Adrenal gland (tissue), 12 donors: Measurements from ENCODE around the gene PEX10. TPM values are rescaled to one million over a fixed set of nuclear protein-coding genes. Genes with fewer than 3 reads are reported as not detected.
A peak's percentile ranks its signal among the peaks of the same experiment; 100 is the strongest.

Experiments
- DNase-seq, 7 donors: peaks; one replicate each; pipeline ENCODE4 v3.0.0-alpha.2; 2019 to 2020
- H3K27ac ChIP-seq, 5 donors: fragments of 200-600 bp; sonication (generic) in 4 of 5; 1 replicate in 3 of 5; 2 replicates in 2 of 5; pipeline versions ENCODE4 v1.5.1 to v1.8.0; 2016 to 2020; ENCODE audit warnings: mild to moderate bottlenecking in 1 of 5
- H3K27me3 ChIP-seq: fragments of 200-600 bp; 2 replicates; pipeline ENCODE4 v1.8.0; 2021
- H3K36me3 ChIP-seq, 2 donors: fragments of 200-600 bp; replicated peaks in 1 of 2; 1 replicate in 1 of 2; 2 replicates in 1 of 2; pipeline versions ENCODE4 v1.5.1 to v1.8.0; 2018 to 2022
- H3K4me1 ChIP-seq, 2 donors: fragments of 200-600 bp; replicated peaks in 1 of 2; 1 replicate in 1 of 2; 2 replicates in 1 of 2; pipeline versions ENCODE4 v1.5.1 to v1.8.0; 2018 to 2021
- H3K4me3 ChIP-seq, 4 donors: fragments of 200-600 bp; sonication (generic) in 3 of 4; one replicate each; pipeline ENCODE4 v1.5.1; 2016 to 2018
- H3K9me3 ChIP-seq, 3 donors: fragments of 200-600 bp; sonication (generic) in 1 of 3; replicated peaks in 1 of 3; 1 replicate in 2 of 3; 2 replicates in 1 of 3; pipeline versions ENCODE4 v1.5.1 to v1.8.0; 2016 to 2021
- POLR2A ChIP-seq, 2 donors: fragments of 450-650 bp; IDR thresholded peaks; one replicate each; pipeline ENCODE4 v1.6.1; 2017; ENCODE audit warnings: antibody characterized with exemption in 2 of 2, mild to moderate bottlenecking in 2 of 2, moderate library complexity in 1 of 2
- WGBS, 4 donors: extraction: QIAGEN DNeasy Blood & Tissue Kit in 2 of 4; methylation state at CpG; one replicate each; pipeline versions ENCODE4 v1.1.5 to v1.1.7; 2013 to 2017; 5-methylcytosine and 5-hydroxymethylcytosine counted together
- intact Hi-C, 2 donors: fragments of 100-400 bp; cut with DNase I; formaldehyde crosslinking; loops; one replicate each; pipeline versions ENCODE4 v1.14.1 to v1.15.0; 2022 to 2023
- polyA plus RNA-seq, 3 donors: library from polyadenylated mRNA; stranded (reverse); fragments of 200-250 nt in 2 of 3; fragments of 350-450 nt in 1 of 3; fragmentation: Illumina TruSeq in 1 of 3; extraction: RNeasy Lipid Tissue Mini Kit (QIAGEN cat#74804) in 1 of 3; gene quantifications; one replicate each; pipeline ENCODE4 v1.2.3, GENCODE V29; 2013 to 2014
- total RNA-seq, 9 donors: library from RNA; depleted of rRNA in 4 of 9; stranded (reverse); fragments of >200 nt in 4 of 9; fragments of 120-200 nt in 1 of 9; fragmentation: NEBNext Ultra II Directional in 1 of 9; extraction: Animal tissue kit (Norgen Biotek cat#: 25700) in 1 of 9; gene quantifications; one replicate each; pipeline versions ENCODE4 v1.1.0 to v1.2.4, GENCODE V29; 2013 to 2023
- TF ChIP-seq, protein P1 (sequence below), 6 experiments: fragments of 450-650 bp in 4 of 6; fragments of 200-600 bp in 2 of 6; sonication (generic) in 1 of 6; IDR thresholded peaks; 1 replicate in 5 of 6; 2 replicates in 1 of 6; pipeline versions ENCODE4 v1.5.1 to v1.8.0; 2016 to 2021; ENCODE audit warnings: antibody characterized with exemption in 6 of 6, mild to moderate bottlenecking in 2 of 6, moderate library complexity in 1 of 6
- donor health status: healthy with polysubstance abuse.
- donor health status: Bipolar disorder and iron deficiency.
- donor health status: DM: yes; HTN: yes; CAD: no.
- donor health status: DM: no; HTN: no; CAD: no.
- donor health status: DM: no; HTN: no; CAD: no.
- donor health status: DM: yes; HTN: yes; CAD: no.

PEX10 gene
- total and polyA plus RNA-seq, 12 donors, result 25.3 to 81.5 (median 44.7) TPM

DNA sequence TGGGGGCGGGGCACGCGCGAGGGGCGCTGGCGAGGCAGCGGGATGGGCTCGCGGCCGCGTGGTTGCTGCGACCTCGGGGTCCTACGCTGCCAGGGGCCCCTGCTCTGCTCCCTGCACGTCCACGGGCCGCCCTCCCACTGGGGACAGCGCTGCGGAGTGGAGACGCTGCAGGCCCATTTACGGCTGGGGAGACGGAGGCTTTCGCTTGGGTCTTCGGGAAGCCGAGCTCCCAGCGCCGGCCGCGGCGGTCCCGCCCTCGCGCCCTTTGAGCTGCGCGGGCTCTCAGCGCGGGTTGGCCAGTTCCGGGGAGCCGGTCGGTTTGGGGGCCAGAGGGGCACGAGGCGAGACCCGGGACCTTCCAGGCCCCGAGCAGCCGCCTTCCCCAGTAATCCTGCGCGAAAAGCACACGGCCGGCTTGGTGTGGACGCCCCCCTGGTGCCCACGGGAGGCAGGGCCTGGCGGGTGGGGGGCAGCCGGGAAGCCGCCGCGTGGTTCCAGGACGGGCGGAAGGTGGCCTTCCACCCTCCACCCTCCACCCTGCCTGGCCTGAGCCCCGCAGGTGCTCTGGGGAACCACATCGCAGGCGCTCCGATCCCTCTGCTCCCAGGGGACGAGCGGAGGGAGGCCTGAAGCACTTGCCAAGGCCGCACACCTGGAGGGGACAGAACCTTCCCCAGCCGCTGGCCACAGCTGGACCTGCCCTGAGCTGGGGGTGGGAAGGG, 570 bp upstream of the PEX10 start:
- Histone ChIP-seq H3K4me1 (peaks cover 24 to 41% of the 10 kb centered on the region in 2 donors), H3K4me3 (peak overlapping the region in 3 of 4 donors; percentile 51 to 98 (median 61)), H3K27me3 (peaks cover 14% of the 10 kb centered on the region), H3K9me3 (no peaks in the 10 kb centered on the region), H3K36me3 (peaks cover 0 to 9% of the 10 kb centered on the region in 2 donors), H3K27ac (peak overlapping the region in 4 of 5 donors; percentile 50 to 94 (median 69))
- intact Hi-C loops, result loop anchor here (5.0 to 10.0 kb wide), 2 partner anchors 134 to 232 kb away; no protein-coding TSS in a partner anchor
- WGBS, 4 donors, result 0 to 3% (median 1%) methylated on average over 5 to 66 of the region's 66 CpGs
- no peak for DNase-seq
- peak in 1 of 2 donors; percentile 13 for TF ChIP-seq POLR2A (IDR thresholded peaks at IDR 0.05)
- TF ChIP-seq, protein P1, sequence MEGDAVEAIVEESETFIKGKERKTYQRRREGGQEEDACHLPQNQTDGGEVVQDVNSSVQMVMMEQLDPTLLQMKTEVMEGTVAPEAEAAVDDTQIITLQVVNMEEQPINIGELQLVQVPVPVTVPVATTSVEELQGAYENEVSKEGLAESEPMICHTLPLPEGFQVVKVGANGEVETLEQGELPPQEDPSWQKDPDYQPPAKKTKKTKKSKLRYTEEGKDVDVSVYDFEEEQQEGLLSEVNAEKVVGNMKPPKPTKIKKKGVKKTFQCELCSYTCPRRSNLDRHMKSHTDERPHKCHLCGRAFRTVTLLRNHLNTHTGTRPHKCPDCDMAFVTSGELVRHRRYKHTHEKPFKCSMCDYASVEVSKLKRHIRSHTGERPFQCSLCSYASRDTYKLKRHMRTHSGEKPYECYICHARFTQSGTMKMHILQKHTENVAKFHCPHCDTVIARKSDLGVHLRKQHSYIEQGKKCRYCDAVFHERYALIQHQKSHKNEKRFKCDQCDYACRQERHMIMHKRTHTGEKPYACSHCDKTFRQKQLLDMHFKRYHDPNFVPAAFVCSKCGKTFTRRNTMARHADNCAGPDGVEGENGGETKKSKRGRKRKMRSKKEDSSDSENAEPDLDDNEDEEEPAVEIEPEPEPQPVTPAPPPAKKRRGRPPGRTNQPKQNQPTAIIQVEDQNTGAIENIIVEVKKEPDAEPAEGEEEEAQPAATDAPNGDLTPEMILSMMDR (IDR thresholded peaks at IDR 0.05), result no peak

DNA sequence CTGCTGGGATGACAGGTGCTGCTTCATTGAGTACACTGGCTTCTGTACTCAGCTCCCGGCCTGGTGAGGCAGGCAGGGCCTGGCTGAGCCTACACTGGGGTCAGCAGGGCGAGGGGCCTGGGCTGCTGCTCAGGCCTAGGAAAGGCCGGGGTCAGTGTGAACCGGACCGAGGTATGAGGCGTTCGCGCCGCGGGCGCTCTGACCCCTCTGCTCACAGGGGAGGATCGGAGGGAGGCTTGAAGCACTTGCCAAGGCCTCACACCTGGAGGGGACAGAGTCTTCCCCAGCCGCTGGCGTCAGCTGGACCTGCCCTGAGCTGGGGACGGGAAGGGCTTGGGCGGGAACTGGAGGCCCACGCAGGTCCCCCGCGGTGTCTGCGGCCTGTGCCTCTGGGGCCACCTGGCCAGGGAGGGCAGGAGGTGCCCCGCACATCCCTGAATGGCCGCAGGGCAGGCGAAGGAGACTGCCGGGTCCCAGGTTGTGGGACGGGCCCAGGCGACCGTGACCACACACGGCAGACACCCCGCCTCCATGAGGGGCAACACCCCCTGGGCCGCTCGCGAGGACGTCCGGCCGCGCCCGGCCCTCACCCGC, 466 bp downstream of the PEX10 start:
- intact Hi-C loops, result loop anchor here (5.0 to 10.0 kb wide), 2 partner anchors 135 to 233 kb away; no protein-coding TSS in a partner anchor
- Histone ChIP-seq H3K27me3 (peaks cover 7% of the 10 kb centered on the region), H3K27ac (peak overlapping the region in 4 of 5 donors; percentile 71 to 94 (median 76)), H3K36me3 (peaks cover 0 to 12% of the 10 kb centered on the region in 2 donors), H3K4me3 (peak overlapping the region; percentile 47 to 98 (median 71)), H3K4me1 (peaks cover 24 to 49% of the 10 kb centered on the region in 2 donors), H3K9me3 (no peaks in the 10 kb centered on the region)
- WGBS, 4 donors, result 0 to 8% (median 4%) methylated on average over 2 to 38 of the region's 38 CpGs
- TF ChIP-seq, protein P1 (IDR thresholded peaks at IDR 0.05), result no peak
- no peak for TF ChIP-seq POLR2A (IDR thresholded peaks at IDR 0.05)
- DNase-seq, result peak in 3 of 7 donors; percentile 50 to 64 (median 52)

DNA sequence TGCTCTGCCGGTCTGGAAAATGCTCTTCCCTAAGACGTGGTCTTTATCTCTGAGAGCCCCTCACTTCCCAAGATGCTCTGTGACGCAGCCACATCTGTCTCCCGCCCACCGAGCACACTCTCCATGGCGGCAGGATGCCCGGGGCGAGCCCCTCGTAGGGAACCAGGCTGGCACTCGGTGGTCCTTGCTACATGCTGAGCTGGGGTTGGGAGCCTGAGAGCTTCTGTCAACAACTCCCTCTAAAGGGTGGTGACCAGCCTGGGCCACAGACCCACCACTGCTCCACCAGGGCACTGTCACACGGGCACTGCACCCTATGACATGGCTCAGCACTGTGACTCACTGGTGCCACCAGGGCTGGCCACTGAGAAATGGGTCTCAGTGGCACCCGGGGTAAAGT, 2.6 kb downstream of the PEX10 start:
- 59 to 82% (median 70%) methylated on average over 3 to 12 of the region's 12 CpGs for WGBS, 4 donors
- DNase-seq, result no peak
- peaks cover 34 to 69% of the 10 kb centered on the region in 2 donors for H3K4me1 ChIP-seq
- peak overlapping the region in 2 of 5 donors; percentile 57 to 76 for H3K27ac ChIP-seq
- TF ChIP-seq, protein P1 (IDR thresholded peaks at IDR 0.05), result no peak
- TF ChIP-seq POLR2A (IDR thresholded peaks at IDR 0.05), result no peak
- intact Hi-C loops, result loop anchor here (5.0 to 10.0 kb wide), 2 partner anchors 138 to 235 kb away; no protein-coding TSS in a partner anchor
- H3K4me3 ChIP-seq, result no peak overlapping the region
- H3K9me3 ChIP-seq, result no peaks in the 10 kb centered on the region
- peaks cover 0 to 31% of the 10 kb centered on the region in 2 donors for H3K36me3 ChIP-seq
- H3K27me3 ChIP-seq, result no peaks in the 10 kb centered on the region

DNA sequence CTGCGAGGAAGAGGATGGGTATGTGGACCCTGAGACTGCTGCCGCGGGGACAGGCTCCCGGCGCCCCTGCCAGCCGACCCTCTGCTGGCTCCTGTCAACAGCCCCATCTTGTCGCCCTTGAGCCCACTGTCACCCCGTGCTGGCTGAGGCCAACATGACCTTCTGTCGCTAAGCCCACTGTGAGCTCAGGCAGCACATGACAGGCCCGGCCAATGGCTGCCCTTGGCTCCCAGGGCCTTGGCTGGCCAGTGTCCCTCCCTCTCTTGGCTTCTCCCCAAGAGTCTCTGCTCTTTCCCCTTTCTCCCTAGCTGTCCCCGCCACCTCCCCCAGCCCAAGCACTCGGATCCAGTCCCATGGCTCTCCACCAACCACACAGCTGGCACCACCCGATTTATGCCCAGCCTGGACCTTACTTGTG, 3.5 kb downstream of the PEX10 start:
- DNase-seq, result peak; percentile 79 to 94 (median 89)
- Histone ChIP-seq H3K36me3 (peaks cover 0 to 40% of the 10 kb centered on the region in 2 donors), H3K9me3 (no peaks in the 10 kb centered on the region), H3K27ac (peak overlapping the region in 3 of 5 donors; percentile 23 to 76 (median 57)), H3K4me1 (peaks cover 38 to 68% of the 10 kb centered on the region in 2 donors), H3K27me3 (no peaks in the 10 kb centered on the region), H3K4me3 (peak overlapping the region in 1 of 4 donors; percentile 0)
- intact Hi-C loops, result no loop called here
- WGBS, 4 donors, result 21 to 57% (median 45%) methylated on average over 6 to 13 of the region's 13 CpGs
- TF ChIP-seq, protein P1 (IDR thresholded peaks at IDR 0.05), result no peak
- TF ChIP-seq POLR2A (IDR thresholded peaks at IDR 0.05), result no peak
